ENCODE results near the gene ALOX12.

The ALOX12 gene

DNA sequence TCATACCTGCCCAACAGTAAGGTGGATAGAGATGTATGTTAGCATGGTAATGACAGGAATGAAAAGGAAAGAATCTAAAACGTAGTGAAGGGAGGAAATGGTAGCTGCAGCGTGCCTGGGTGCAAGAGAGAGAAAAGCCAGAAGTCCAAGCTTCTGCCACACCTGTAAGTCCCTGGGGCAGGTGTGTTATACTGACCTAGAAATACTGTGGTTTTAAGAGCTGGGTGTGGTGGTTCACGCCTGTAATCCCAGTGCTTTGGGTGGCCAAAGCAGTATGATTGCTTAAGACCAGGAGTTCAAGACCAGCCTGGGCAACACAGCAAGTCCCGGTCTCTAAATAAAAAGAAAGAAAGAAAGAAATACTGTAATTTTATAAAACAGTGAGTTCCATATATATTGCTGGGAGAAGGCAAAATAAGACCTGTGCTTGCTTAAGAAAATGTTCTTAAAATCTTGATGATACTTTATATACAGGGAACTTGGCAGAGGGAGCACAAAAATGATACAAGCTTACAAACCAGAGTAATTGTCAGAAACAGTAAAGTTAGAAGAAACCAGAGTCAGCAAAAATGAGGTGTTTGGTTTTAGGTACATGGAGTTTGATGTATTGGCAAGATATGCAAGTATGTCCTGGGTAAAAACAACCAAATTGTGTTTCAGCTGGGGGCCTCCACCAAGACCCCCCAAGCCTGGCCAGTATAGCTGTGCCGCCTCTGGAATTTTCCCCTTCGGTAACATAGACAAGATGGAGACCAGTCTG is 6.6 kb downstream of the ALOX12 start:
- no peak for DNase-seq (ENCODE audit: low read depth)

DNA sequence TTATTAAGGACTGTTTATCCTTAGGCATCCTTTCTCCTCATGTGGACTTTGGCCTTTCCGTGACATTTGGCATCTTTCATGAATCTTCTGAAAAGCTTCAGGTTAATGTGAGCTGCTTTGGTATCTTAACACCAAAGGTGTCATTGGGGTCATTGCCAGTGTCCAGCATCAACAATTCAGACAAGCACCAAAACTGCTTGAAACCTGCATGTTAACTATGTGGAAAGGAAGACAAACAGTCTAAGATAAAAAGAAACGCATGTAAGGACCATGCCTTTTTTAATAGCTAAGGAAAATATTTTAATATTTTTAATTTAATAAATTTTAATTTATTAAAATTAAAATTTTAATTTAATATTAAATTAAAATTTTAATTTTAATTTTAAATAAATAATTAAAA is 7.9 kb downstream of the ALOX12 start:
- DNase-seq (ENCODE audit: low read depth): no peak

DNA sequence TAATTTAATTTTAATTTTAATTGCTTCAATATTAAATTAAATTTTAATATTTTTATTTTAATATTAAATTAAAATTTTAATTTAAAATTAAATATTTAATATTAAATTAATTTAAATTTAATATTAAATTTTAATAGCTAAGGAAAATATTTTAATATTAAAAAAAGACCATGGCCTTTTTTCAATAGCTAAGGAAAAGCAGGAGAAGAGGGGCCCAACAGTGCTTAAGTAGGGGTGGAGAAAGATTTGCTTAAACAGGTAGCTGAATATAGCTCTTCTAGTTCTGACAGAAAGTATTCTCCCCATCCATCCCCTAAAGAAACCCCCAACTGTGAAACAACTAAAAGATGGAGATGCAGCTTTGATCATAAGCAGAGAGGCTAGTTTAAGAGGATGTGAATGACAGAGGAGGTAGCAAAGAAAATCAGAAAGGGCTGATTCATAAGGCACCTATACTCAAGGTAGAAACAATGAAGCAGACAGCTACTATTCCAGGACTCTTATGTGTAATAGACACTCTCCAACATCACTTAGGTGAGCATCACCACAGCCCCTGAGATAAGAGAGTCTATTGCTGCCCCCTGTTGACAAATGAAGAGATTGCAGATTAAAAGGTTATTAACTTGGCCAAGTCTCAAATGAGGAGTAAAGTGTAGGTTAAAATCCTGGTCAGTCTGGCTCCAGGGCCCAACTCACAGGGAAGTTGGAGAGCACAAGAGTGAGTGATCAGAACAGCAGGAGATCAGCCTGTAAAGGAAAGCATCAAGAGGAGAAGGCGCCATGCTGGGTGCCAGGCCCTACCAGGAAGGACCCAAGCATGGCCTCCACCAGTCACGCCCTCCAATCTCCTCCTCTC is 8.8 kb downstream of the ALOX12 start:
- no peak for DNase-seq (ENCODE audit: low read depth)

DNA sequence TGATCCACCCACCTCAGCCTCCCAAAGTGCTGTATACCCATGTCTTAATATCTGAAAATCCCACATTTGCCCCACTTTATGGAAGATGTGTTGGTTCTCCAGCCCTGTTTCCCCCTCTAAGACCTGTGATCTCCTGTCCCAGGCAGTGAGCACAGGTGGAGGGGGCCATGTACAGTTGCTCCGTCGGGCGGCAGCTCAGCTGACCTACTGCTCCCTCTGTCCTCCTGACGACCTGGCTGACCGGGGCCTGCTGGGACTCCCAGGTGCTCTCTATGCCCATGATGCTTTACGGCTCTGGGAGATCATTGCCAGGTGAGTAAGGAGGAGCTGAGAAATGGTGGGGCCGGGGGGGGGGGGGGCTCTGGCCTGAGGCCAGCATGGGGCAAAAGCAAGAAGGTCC is 9.9 kb downstream of the ALOX12 start:
- DNase-seq (ENCODE audit: low read depth): no peak

DNA sequence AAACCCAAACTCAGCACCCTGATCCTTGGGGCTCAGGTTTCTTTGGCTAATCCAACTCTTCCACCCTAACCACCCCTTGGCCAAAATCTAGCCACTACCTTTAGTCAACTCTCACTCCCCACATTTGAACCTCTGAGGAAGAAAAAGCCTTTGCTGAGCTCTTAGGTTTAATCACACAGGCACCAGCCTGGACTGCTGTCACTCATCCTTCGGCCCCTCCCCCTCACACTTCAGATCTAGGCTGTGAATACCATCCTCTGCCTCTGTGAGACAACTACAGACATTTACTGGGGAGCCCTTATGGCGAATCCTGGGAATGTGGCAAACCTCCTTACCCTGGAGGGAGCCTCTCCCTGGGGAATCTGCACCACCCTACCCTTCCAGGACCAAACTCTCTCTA is 11.3 kb downstream of the ALOX12 start:
- no peak for DNase-seq (ENCODE audit: low read depth)

DNA sequence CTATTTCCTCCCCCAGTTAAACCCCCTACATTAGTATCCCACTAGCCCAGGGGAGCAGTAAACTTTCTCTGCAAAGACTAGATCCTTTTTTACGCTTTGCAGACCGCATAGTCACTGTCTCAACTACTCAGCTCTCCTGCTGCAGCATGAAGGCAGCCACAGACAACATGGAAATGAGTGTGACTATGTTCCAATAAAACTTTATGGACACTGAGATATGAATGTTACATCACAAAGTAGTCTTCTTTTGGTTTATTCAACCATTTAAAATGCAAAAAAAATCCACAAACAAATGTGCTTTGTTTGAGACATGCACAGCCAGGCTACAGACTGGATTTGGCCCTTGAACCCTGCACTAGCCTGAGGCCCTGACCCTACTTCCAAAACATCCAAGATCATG is 14.7 kb downstream of the ALOX12 start:
- no peak for DNase-seq (ENCODE audit: low read depth)

DNA sequence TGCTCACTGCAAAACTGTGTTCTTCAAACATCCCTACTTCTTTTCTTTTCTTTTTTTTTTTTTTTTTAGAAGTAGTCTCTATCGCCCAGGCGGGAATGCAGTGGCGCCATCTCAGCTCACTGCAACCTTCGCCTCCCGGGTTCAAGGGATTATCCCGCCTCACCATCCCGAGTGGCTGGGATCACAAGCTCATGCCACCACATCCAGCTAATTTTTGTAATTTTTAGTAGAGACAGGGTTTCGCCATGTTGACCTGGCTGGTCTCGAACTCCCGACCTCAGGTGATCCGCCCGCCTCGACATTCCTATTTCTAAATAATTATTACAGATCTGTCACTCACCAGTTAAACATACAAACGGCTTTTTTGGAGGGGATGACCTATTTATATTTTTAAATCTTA is 15.6 kb downstream of the ALOX12 start:
- no peak for DNase-seq (ENCODE audit: low read depth)

DNA sequence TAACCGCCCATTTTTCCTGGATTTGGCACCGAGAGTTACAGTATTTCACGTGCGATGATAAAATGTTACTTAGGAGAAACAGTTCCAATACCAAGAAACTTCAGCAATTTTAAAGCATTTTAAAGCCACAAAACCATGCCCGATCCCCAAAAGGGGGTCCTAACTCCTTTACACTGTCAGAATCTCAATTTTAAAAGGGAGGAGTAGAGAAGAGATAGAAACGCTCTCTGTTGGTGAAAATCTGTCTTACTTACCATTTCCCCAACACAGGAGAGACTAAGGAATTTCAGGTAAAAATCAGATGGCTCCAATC is 16.0 kb downstream of the ALOX12 start:
- DNase-seq (ENCODE audit: low read depth): no peak

DNA sequence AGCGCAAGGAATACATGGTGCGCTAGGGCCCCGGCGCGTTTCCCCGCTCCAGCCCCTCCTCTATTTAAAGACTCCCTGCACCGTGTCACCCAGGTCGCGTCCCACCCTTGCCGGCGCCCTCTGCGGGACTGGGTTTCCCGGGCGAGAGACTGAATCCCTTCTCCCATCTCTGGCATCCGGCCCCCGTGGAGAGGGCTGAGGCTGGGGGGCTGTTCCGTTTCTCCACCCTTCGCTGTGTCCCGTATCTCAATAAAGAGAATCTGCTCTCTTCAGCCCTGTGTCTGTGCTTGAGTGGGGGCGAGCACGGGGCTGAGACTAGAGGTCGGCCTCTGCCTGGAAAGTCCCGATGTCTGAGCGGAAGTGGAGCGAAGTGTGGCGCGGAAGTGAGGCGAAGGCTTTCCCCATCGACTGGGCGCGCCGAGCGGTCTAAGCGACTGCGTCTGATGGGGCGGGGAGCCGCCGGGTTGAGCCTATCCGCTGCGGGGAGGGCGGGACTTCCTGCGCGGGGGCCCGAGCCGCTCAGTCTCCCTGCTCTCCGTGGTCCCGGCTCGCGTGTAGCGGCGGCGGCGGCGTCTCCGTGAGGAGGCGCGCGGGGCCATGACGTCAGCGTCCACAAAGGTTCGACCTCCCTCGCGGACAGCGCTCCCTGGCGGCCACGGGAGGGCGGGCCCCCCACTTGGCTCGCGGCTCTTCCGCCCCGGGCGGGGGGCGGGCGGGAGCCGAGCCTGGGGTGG is 18.6 kb downstream of the ALOX12 start:
- peak; percentile 75 for DNase-seq (ENCODE audit: low read depth)

DNA sequence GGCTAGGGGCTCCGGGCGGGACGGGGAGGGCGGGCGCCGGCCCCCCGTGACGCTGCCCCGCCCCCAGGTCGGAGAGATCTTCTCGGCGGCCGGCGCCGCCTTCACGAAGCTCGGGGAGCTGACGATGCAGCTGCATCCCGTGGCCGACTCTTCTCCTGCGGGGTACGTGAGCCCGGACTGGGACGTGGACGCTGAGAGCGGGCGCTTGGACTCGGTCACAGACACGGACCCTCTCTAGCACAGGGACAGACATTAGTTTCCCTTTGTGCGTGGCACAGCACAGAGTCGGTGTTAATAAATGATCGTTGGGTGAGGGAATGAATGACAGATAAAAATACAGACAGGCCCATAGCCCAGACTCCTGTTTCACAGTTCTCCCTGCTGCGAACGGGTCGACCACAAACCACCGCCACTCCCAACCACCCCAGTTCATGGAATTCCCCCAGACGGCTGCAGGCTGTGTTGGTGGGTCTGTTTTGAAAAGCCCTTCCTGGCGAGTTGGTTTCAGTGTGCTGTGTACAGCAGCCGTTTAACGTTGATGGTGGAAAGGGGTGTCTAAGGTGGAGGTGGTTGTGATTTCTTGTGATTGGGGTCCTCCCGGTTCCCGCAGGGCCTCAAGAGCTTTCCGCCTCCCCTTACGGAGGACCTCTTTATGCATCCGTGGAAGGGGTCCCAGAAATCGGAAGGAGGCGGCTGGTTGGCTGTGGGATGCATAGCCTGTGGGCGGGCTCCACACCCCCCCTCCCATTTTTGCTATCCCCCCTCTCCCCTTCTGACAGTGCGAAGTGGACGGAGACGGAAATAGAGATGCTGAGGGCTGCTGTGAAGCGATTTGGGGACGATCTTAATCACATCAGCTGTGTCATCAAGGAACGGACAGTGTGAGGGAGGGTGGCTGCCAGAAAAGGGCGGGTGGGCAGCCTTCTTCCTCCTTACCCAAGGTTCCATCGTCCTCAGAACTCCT is 19.4 kb downstream of the ALOX12 start:
- no peak for DNase-seq (ENCODE audit: low read depth)

DNA sequence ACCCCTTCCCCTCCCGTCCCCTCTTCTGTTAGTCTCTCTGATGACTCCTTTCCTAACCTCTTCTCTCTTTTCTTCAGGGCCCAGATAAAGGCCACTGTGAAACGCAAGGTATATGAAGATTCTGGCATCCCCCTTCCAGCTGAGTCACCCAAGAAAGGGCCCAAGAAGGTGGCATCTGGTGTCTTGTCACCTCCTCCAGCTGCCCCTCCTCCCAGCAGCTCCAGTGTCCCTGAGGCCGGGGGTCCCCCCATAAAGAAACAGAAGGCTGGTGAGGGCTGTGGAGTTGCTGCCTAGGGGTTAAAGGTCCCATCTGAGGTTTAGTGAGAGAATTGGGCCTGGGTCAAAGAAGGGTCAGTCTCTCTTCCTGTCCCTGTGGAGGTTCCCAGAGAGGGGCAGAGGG is 20.6 kb downstream of the ALOX12 start:
- DNase-seq (ENCODE audit: low read depth): no peak

DNA sequence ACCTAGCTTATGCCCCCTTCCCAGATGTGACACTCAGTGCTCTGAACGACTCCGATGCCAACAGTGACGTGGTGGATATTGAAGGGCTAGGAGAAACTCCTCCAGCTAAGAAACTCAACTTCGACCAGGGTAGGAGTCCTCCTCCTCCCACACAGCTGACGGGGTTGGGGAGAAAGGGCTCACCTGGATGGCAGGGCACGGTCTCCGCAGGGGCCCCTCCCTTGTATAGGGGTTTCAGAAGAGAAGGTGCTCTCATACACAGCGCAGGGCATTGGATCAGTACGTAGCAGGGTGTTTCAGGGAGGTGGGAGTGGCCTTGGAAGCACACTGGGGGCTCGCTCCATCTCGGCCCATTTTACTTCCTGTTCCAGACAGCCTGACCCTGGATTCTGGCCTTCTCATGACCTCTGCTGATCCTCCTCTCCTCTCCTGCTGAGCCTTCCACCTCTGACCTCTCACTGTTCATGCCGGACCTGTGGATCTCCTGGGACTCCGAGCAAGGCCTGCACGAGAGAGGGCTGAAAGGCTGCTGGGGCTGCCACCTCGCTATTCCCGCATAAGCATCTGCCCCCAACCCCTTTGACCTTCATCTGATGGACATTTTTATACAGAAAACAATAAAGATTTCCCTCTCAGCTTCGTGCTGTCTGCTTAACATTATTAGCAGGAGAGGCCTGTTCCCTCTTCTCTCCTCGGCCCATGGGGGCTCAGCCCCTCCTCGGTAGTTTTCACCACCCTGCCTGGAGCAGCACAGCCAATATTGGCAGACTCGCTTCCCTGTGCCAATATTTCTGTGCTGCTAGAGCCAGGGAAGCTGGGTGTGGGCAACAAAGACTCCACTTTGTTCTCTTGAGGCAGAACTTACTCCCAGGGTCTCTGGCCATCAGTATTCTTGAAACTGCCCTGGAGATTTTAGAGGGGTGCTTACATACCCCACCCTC is 21.3 kb downstream of the ALOX12 start:
- no peak for DNase-seq (ENCODE audit: low read depth)

DNA sequence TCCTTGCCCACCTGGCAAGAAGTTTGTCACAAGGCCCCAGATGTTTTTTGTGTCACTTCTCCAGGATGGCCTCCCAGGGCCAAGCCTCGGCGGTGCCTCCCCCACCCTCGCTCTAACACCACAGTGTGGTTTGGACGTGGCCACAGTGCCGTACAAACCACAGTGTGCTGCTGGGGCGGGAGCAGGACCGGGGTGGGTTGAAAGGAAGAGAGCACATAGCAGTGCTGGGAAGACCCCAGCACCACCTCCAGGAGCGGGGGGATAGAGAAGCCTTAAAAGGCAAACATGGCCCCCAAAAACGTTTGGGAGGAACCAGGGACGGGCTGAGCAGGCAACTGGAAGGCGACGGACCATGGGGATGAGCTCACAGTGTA is 22.0 kb downstream of the ALOX12 start:
- DNase-seq (ENCODE audit: low read depth): no peak

DNA sequence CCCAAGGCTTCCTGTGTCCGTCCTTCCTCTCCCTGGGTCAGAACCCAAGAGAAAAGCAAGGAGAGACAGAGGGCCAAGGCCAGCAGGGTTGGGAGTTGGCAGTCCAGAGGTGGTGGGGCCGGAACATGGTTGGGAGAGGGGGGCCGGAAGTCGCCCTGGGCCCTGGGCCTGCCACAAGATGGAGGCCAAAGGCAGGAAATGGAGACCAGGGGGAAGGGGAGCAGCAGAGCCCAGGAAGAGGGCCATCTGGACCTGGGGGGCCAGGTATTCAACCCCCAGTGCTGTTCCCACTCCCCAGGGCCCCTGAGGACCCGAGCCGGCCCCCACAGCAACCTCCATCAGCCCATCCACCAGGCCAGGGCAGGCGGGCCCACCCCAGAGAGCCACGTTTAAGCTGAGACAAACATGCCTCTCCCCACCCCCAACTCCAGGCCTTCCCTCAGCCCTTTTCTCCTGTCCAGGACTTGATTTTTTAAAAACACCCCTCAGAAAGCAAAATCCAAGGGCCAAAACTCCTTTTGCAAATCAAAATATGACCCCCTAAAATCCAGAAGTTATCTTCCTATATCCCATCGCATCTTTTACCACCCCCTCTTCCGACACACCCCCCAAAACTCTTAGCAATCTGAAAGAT is 22.6 kb downstream of the ALOX12 start:
- DNase-seq (ENCODE audit: low read depth): no peak

DNA sequence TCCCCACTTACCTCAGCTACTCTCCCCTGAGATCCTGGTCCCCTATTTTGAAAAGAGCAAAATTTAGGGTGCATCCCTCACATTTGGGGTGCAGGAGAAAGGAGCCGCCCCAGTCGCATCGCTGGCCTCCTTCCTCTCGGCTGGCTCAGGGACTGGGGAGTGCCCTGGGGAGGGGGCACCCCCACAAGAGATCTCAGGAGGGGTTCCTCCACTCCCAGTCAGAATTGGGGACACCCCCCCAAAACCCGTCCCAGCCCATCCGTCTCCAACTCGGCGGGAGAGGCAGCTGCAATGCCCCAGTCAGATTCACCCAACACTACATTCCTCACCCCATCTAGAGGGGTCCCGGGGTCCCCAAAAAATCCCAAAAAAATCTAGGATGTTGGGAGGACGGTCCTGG is 23.5 kb downstream of the ALOX12 start:
- DNase-seq (ENCODE audit: low read depth): no peak

DNA sequence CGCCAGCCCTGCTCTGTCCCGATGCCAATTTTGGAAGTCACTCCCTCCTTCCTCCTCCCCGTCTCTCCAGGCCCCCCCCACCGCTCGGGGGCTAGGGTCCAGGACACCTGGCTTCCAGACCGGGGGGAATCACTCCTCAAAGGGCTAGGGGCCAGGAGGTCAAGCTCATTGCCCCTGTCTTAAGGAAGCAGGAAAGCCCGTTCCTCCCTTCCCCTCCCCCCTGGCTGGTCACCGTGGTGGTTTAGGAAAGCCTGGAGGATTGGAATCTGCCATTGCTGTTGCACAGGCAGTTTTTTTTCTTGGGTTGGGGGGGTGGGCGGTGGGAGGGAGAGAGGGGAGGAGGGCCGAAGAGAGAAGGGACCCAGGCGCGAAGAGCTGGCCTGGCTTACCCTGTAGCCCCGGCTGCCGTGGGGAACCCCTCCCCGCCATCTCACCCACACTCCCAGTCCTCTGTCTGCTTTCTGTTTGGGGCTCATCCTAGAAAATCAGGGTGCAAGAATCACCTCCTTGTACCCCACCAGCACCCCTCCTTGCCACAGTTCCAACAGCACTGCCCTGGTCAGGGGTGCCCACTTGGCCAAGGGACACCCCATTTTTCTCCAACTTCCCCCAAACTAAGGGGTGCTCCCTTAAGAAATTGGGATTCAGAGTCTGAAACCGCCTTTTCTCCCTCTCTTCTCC is 24.1 kb downstream of the ALOX12 start:
- no peak for DNase-seq (ENCODE audit: low read depth)

DNA sequence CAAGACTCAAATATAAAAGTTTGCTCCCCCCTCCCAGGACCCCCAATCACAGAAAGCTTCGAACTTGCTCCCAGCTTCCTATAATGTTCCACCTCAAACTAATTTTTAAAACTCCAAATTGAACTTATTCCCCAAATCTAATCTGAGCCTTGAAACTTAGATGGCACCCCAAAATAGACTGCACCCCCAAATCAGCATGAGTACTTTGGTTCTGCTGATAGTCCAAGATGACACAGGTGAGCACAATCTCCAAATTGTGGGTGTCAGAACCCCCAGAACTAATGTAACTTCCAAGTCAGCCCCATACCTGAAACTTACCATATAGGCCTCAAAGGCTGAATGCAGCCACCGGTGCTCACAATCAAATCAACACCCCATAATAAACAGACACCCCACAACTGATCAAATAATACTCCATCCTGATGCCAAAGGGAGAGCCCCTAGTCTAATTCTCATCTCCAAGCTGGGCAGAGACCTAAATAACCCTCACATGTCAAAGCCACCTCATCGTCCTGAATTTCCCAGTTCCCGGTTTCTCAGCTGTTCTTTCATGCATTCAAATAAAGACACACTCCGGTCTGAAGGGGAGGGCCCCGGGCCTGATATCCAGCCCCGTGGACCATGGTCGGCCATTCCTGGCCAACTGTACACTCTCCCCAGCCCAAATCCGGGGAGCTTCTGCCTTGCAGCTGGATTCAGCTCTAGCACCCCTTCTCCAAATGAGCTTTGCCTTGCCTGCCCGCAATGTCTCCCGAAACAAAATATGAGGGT is 25.2 kb downstream of the ALOX12 start:
- no peak for DNase-seq (ENCODE audit: low read depth)

DNA sequence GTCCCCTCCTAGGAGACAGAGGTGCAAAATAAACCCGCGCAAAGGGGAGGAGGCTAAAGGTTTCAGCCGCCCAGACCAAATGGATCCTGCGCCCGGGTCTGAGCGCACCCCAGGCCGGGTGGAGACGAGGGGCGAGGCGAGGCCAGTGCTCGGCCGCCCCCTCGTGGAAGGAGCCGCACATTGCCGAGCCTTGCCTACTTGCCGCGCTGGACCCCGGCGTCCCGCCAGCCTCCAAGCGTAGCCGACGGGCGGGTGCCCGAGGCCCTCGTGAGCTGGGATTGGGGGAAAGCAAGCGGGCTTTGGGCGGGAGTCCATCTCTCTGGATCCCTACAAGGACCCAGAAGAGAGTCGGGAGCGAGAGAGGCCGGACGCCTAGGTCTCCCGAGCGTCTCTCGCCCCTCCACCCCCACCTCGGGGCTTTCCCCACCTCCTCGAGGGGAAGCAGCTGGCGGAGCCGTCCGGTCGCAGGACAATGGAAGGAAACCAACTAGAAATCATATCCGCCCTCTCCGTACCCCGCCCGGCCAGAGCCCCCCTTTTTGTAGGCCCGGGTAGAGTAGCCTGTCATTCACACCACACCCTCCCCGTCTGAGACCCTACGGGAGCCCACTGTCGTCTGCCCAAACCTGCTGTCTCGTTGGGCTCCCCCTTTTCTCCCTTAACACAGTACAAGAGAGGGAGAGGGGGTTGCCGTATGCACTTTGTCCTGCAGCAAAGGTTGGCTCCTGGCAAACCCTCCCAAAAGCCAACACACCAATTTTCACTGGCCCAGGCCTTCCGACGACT is 26.3 kb downstream of the ALOX12 start:
- DNase-seq (ENCODE audit: low read depth): no peak

Data from CMK (cell line).